Heart right ventricle (tissue), 16 donors: ENCODE data around the gene MRPL53. TPM values are rescaled to one million over a fixed set of nuclear protein-coding genes. Genes with fewer than 3 reads are reported as not detected.
"Not testable (repeated sequence)": the region's sequence is repeated elsewhere in the genome, so short reads cannot be mapped to it uniquely, and the experiment has no call there.

Experiments used
- ATAC-seq, 8 donors: fragments of 200-7000 bp; cut with Tn5 transposase; one replicate each; pipeline ENCODE4 v1.9.1; 2020; ENCODE audit warnings: mild to moderate bottlenecking in 8 of 8, moderate library complexity in 8 of 8, moderate number of reproducible peaks in 1 of 8
- DNase-seq, 2 donors: peaks; one replicate each; pipeline ENCODE4 v3.0.0-alpha.2; 2020
- H3K27ac ChIP-seq, 10 donors: fragments of 200-600 bp; sonication (generic) in 2 of 10; one replicate each; pipeline versions ENCODE4 v1.5.0 to v1.8.0; 2020 to 2022; ENCODE audit warnings: mild to moderate bottlenecking in 3 of 10
- H3K27me3 ChIP-seq, 7 donors: fragments of 200-600 bp; one replicate each; pipeline ENCODE4 v1.8.0; 2021 to 2022; ENCODE audit warnings: mild to moderate bottlenecking in 2 of 7
- H3K36me3 ChIP-seq, 9 donors: fragments of 200-600 bp; sonication (generic) in 1 of 9; one replicate each; pipeline versions ENCODE4 v1.5.0 to v1.8.0; 2020 to 2022; ENCODE audit warnings: mild to moderate bottlenecking in 2 of 9
- H3K4me1 ChIP-seq, 9 donors: fragments of 200-600 bp; sonication (generic) in 1 of 9; one replicate each; pipeline versions ENCODE4 v1.5.0 to v1.8.0; 2020 to 2022; ENCODE audit warnings: mild to moderate bottlenecking in 4 of 9
- H3K4me3 ChIP-seq, 10 donors: fragments of 200-600 bp; sonication (generic) in 2 of 10; one replicate each; pipeline versions ENCODE4 v1.5.0 to v1.8.0; 2020 to 2022; ENCODE audit warnings: mild to moderate bottlenecking in 7 of 10, moderate library complexity in 2 of 10
- H3K9me3 ChIP-seq, 11 donors: fragments of 200-600 bp in 10 of 11; sonication (generic) in 2 of 11; one replicate each; pipeline versions ENCODE4 v1.5.0 to v1.8.0; 2013 to 2022; ENCODE audit warnings: mild to moderate bottlenecking in 2 of 11, control low read depth in 1 of 11, moderate library complexity in 1 of 11
- WGBS, 2 donors: extraction: QIAGEN DNeasy Blood & Tissue Kit; methylation state at CpG; one replicate each; pipeline ENCODE4 v1.1.7; 2013; ENCODE audit warnings: inconsistent platforms in 1 of 2; 5-methylcytosine and 5-hydroxymethylcytosine counted together
- intact Hi-C, 10 donors: fragments of 100-400 bp; cut with DNase I; formaldehyde crosslinking; loops; one replicate each; pipeline versions ENCODE4 v1.11.1 to v1.14.2; 2022
- polyA plus RNA-seq, 2 donors: library from polyadenylated mRNA; stranded (reverse); fragments of 200-250 nt; gene quantifications; one replicate each; pipeline ENCODE4 v1.2.3, GENCODE V29; 2013
- total RNA-seq, 10 donors: library from RNA; stranded (reverse); fragmentation: NEBNext Ultra II Directional in 3 of 10; extraction: Animal tissue kit (Norgen Biotek cat#: 25700) in 3 of 10; gene quantifications; one replicate each; pipeline versions ENCODE4 v1.2.1 to v1.2.4, GENCODE V29; 2021 to 2023
- TF ChIP-seq, protein P1 (sequence below), 9 donors: fragments of 200-600 bp; sonication (generic) in 2 of 9; IDR thresholded peaks; one replicate each; pipeline versions ENCODE4 v1.5.0 to v1.8.0; 2021 to 2022; ENCODE audit warnings: antibody characterized with exemption in 9 of 9, mild to moderate bottlenecking in 5 of 9, moderate library complexity in 1 of 9
- donor health status: Arrhythmogenic right ventricular cardiomyopathy.
- donor health status: ischemic (EF 13 %, LVEDD 7.1; RV severe dilation, severe dysfunction).
- donor health status: healthy with polysubstance abuse.
- donor health status: DM: no; HTN: yes; CAD: no.
- donor health status: DM: no; HTN: no; CAD: no.
- donor health status: ischemic (EF 25% LVEDD 6.9; RV normal size, moderate dysfunction).
- donor health status: ischemic (EF 25% LVEDD 5.7; RV mildly dilated, moderate dysfunction).
- donor health status: healthy.
- donor health status: DM: yes; HTN: yes; CAD: no.
- donor health status: Ischemic cardiomyopathy.
- donor health status: ischemic (EF 35%, LVEDD 5.7; RV mildly dilated, moderate dysfunction).
- donor health status: nonischemic (EF 11% LVEDD 7.7; RV severe dilation, severe dysfunction).
- donor health status: DM: yes; HTN: yes; CAD: no.
- donor health status: PGD.
- donor health status: ischemic (EF 29% LVEDD 5.4; RV normal size, mild dysfunction).
- donor health status: nonischemic (EF 23%, LVEDD 6.1; RV moderate dilation, normal function).

MRPL53 gene
- total and polyA plus RNA-seq, 12 donors = 92.3 to 188 (median 148) TPM

DNA sequence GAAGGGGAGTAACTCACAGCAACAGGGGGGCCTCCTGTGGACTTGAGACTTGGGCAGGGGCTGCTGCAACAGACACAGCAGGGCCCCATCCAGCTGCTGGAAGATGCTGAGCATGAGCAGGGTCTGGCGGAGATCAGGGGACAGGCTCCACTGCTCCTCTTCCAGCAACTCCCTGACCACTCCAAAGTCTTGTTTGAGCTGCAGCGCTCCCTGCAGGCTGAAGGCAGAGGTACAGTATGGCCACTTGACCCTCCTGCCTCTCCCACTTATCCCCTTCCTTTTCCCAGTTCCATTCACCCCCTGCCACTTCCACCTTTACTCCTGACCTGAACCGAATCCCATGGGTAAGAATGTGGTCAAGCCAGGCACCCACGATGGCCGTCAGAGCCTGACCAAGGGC, 2.4 kb upstream of the MRPL53 start:
- no peak for DNase-seq
- Histone ChIP-seq H3K27ac (no peak overlapping the region), H3K4me1 (peaks cover 5 to 40% (median 27%) of the 10 kb centered on the region in 9 donors), H3K9me3 (no peaks in the 10 kb centered on the region), H3K36me3 (peaks cover 0 to 66% (median 13%) of the 10 kb centered on the region in 9 donors), H3K4me3 (no peak overlapping the region), H3K27me3 (no peaks in the 10 kb centered on the region)
- WGBS, 2 donors = 87 to 94% methylated on average over 5 of the region's 5 CpGs
- ATAC-seq = no peak
- intact Hi-C loops = loop anchor here in 1 of 10 donors (5.0 kb wide), 1 partner anchor 58 kb away; no protein-coding TSS in a partner anchor
- TF ChIP-seq, protein P1, sequence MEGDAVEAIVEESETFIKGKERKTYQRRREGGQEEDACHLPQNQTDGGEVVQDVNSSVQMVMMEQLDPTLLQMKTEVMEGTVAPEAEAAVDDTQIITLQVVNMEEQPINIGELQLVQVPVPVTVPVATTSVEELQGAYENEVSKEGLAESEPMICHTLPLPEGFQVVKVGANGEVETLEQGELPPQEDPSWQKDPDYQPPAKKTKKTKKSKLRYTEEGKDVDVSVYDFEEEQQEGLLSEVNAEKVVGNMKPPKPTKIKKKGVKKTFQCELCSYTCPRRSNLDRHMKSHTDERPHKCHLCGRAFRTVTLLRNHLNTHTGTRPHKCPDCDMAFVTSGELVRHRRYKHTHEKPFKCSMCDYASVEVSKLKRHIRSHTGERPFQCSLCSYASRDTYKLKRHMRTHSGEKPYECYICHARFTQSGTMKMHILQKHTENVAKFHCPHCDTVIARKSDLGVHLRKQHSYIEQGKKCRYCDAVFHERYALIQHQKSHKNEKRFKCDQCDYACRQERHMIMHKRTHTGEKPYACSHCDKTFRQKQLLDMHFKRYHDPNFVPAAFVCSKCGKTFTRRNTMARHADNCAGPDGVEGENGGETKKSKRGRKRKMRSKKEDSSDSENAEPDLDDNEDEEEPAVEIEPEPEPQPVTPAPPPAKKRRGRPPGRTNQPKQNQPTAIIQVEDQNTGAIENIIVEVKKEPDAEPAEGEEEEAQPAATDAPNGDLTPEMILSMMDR (IDR thresholded peaks at IDR 0.05) = peak in 3 of 9 donors; percentile 18 to 33 (median 27)

DNA sequence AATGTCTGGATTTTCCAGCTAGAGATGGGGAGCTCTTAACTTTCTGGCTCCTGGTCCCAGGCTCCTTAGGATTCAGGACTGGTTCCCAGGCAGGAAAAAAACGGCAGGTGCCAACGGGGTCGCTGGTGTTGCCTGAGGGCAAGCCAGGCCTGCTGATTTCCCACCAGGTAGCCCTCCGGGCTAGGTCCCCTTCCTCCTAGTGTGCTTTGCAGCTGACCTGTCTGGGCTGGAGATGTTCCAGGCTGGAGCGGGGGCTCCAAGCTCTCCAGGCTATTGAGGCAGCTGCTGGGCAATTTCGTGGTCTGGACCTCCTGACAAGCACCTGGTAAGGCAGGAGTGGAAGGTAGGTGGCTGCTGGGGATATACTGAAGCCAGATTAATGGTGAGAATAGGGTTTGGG, 2.0 kb upstream of the MRPL53 start:
- Histone ChIP-seq H3K4me1 (peaks cover 5 to 39% (median 27%) of the 10 kb centered on the region in 9 donors), H3K27me3 (no peaks in the 10 kb centered on the region), H3K36me3 (peaks cover 0 to 62% (median 13%) of the 10 kb centered on the region in 9 donors), H3K27ac (no peak overlapping the region), H3K9me3 (no peaks in the 10 kb centered on the region), H3K4me3 (no peak overlapping the region)
- WGBS, 2 donors = 96 to 98% methylated on average over 6 of the region's 6 CpGs
- ATAC-seq (no peak), DNase-seq (no peak)
- TF ChIP-seq, protein P1 (IDR thresholded peaks at IDR 0.05) = no peak
- intact Hi-C loops = loop anchor here in 1 of 10 donors (5.0 kb wide), 1 partner anchor 57 kb away; no protein-coding TSS in a partner anchor

DNA sequence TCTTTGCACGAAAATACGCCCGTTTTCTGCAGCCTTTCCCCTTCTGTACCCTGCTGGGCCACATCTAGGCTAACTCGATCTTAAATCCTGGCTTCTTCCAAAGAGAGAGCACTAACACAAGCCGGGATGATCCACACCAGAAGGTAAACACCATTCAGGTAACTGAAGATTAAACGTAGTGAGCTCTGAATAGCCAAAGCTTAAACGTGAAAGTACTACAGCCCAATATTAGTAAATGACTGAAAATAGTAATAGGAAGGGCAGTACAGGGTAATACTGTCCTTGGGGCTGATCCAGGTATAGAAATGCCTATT, 422 bp upstream of the MRPL53 start:
- peak overlapping the region; percentile 50 to 95 (median 88) for H3K27ac ChIP-seq
- DNase-seq (no peak), ATAC-seq (peak in 5 of 8 donors; percentile 1 to 23 (median 13))
- no peaks in the 10 kb centered on the region for H3K27me3 ChIP-seq
- intact Hi-C loops = loop anchor here in 2 of 10 donors (1.0 to 5.0 kb wide), 3 partner anchors 15 to 56 kb away; partner anchors contain the start of genes INO80B (in 1 of the 2) and WBP1 (in 1 of the 2)
- H3K4me3 ChIP-seq = peak overlapping the region; percentile 46 to 87 (median 80)
- no peaks in the 10 kb centered on the region for H3K9me3 ChIP-seq
- H3K4me1 ChIP-seq = peaks cover 5 to 39% (median 25%) of the 10 kb centered on the region in 9 donors
- H3K36me3 ChIP-seq = peaks cover 0 to 48% (median 13%) of the 10 kb centered on the region in 9 donors
- 16% methylated on average over 7 of the region's 7 CpGs for WGBS, 2 donors
- TF ChIP-seq, protein P1 (IDR thresholded peaks at IDR 0.05) = no peak

DNA sequence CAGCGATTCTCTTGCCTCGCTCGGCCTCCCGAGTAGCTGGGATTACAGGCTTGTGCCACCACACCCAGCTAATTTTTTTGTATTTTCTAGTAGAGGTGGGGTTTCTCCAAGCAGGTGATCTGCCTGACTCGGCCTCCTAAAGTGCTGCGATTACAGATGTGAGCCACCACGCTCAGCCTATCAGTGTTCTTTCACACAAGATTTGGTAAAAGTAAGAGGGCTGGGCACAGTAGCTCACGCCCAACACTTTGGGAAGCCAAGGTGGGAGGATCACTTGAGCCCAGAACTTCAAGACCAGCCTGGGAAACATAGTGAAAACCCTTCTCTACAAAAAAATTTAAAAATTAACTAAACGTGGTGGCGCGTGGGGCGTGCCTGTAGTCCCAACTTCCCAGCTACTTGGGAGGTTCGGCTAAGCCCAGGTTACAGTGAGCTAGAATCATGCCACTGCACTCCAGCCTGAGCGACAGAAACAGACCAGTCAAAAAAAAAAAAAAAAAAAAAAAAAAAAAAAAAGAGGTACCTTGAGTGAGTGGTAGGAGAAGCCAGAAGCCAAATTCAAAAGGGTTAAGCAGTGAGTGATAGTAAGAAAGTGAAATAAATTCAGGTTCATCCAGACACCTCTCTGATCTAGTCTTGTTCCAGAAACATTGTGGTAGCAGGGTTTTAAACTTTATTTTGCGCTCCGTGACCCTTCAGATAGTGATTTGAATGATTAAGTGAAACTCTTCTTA, 981 bp downstream of the MRPL53 start:
- Histone ChIP-seq H3K4me3 (peak overlapping the region; percentile 46 to 87 (median 80)), H3K27ac (peak overlapping the region; percentile 50 to 95 (median 88)), H3K9me3 (no peaks in the 10 kb centered on the region), H3K4me1 (peaks cover 5 to 34% (median 25%) of the 10 kb centered on the region in 9 donors), H3K36me3 (peaks cover 0 to 34% (median 13%) of the 10 kb centered on the region in 9 donors), H3K27me3 (no peaks in the 10 kb centered on the region)
- no peak for DNase-seq
- intact Hi-C loops = loop anchor here in 2 of 10 donors (1.0 to 5.0 kb wide), 3 partner anchors 13 to 54 kb away; partner anchors contain the start of genes INO80B (in 1 of the 2) and WBP1 (in 1 of the 2)
- ATAC-seq = peak in 1 of 8 donors; percentile 5
- WGBS, 2 donors = 58 to 62% methylated on average over 16 of the region's 16 CpGs
- TF ChIP-seq, protein P1 (IDR thresholded peaks at IDR 0.05) = no peak

DNA sequence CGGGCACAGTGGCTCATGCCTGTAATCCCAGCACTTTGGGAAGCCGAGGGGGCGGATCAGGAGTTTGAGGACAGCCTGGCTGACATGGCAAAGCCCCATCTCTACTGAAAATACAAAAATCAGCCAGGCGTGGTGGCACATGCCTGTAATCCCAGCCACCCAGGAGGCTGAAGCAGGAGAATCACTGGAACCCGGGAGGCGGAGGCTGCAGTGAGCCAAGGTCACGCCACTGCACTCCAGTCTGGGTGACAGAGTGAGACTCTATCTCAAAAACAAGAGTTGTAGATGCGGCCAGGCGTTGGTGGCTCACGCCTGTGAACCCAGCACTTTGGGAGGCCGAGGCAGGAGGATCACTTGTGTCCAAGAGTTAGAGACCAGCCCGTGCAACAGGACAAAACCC, 1.7 kb downstream of the MRPL53 start:
- not testable (repeated sequence) for H3K9me3 ChIP-seq, H3K4me3 ChIP-seq, ATAC-seq, DNase-seq, H3K27me3 ChIP-seq
- Histone ChIP-seq H3K36me3 (peaks cover 0 to 30% (median 13%) of the 10 kb centered on the region in 9 donors), H3K4me1 (peaks cover 5 to 41% (median 29%) of the 10 kb centered on the region in 9 donors), H3K27ac (peak overlapping the region in 1 of 10 donors; percentile 93)
- intact Hi-C loops = loop anchor here in 1 of 10 donors (5.0 kb wide), 1 partner anchor 53 kb away; no protein-coding TSS in a partner anchor
- 95% methylated on average over 12 of the region's 12 CpGs for whole genome bisulfite sequencing, 2 donors
